Stomach (tissue), 9 donors: ENCODE measurements around the gene CLDN7. TPM values are rescaled to one million over a fixed set of nuclear protein-coding genes. Genes with fewer than 3 reads are reported as not detected.

Source experiments
- DNase-seq, 2 donors: peaks; one replicate each; pipeline versions ENCODE4 v3.0.0 to v3.0.0-alpha.2; 2013 to 2019
- H3K27ac ChIP-seq, 5 donors: fragments of 200-600 bp in 4 of 5; sonication (generic) in 4 of 5; one replicate each; pipeline ENCODE4 v1.5.1; 2013 to 2019; ENCODE audit warnings: mild to moderate bottlenecking in 1 of 5, moderate library complexity in 1 of 5
- H3K27me3 ChIP-seq, 3 donors: fragments of 200-600 bp; sonication (generic); one replicate each; pipeline ENCODE4 v1.5.1; 2017 to 2019; ENCODE audit warnings: mixed run types in 1 of 3
- H3K36me3 ChIP-seq, 4 donors: fragments of 200-600 bp; sonication (generic); 1 replicate in 3 of 4; 2 replicates in 1 of 4; pipeline ENCODE4 v1.5.1; 2016 to 2019
- H3K4me1 ChIP-seq, 4 donors: fragments of 200-600 bp; sonication (generic); one replicate each; pipeline ENCODE4 v1.5.1; 2016 to 2019
- H3K4me3 ChIP-seq, 4 donors: fragments of 200-600 bp; sonication (generic) in 3 of 4; one replicate each; pipeline ENCODE4 v1.5.1; 2016 to 2019; ENCODE audit warnings: mild to moderate bottlenecking in 1 of 4
- H3K9me3 ChIP-seq, 4 donors: fragments of 200-600 bp; sonication (generic); one replicate each; pipeline ENCODE4 v1.5.1; 2016 to 2019
- EP300 ChIP-seq: sonication (generic); formaldehyde crosslinking; IDR thresholded peaks from one replicate; pipeline ENCODE4 v1.6.1; 2017; ENCODE audit warnings: antibody characterized with exemption
- POLR2A ChIP-seq, 4 donors: fragments of 450-650 bp; IDR thresholded peaks; one replicate each; pipeline ENCODE4 v1.6.1; 2016; ENCODE audit warnings: antibody characterized with exemption in 4 of 4, control low read depth in 2 of 4, mild to moderate bottlenecking in 1 of 4, moderate library complexity in 1 of 4
- POLR2AphosphoS5 ChIP-seq, 3 donors: sonication (generic); formaldehyde crosslinking; IDR thresholded peaks; one replicate each; pipeline ENCODE4 v1.6.1; 2016; ENCODE audit warnings: antibody characterized with exemption in 3 of 3
- WGBS, 5 donors: extraction: QIAGEN DNeasy Blood & Tissue Kit in 3 of 5; methylation state at CpG; one replicate each; pipeline versions ENCODE4 v1.1.5 to v1.1.7; 2013 to 2018; 5-methylcytosine and 5-hydroxymethylcytosine counted together
- intact Hi-C: fragments of 100-400 bp; cut with DNase I; formaldehyde crosslinking; loops from one replicate; pipeline ENCODE4 v1.15.1; 2023; ENCODE audit warnings: low total_unique reads
- polyA plus RNA-seq, 3 donors: library from polyadenylated mRNA; stranded (reverse); fragments of 200-250 nt; gene quantifications; one replicate each; pipeline ENCODE4 v1.2.3, GENCODE V29; 2013
- total RNA-seq, 5 donors: library from RNA; depleted of rRNA; stranded (reverse); fragments of >200 nt; gene quantifications; one replicate each; pipeline versions ENCODE4 v1.1.0 to v1.2.3, GENCODE V29; 2014 to 2016
- TF ChIP-seq, protein P1 (sequence below), 7 experiments: fragments of 450-650 bp in 4 of 7; fragments of 200-600 bp in 3 of 7; sonication (generic) in 3 of 7; IDR thresholded peaks; one replicate each; pipeline ENCODE4 v1.5.1; 2016 to 2019; ENCODE audit warnings: antibody characterized with exemption in 7 of 7, control low read depth in 2 of 7, mild to moderate bottlenecking in 1 of 7
- donor health status: healthy with polysubstance abuse.
- donor health status: Bipolar disorder and iron deficiency.
- donor health status: healthy.

CLDN7 gene
- total and polyA plus RNA-seq, 8 donors, result 1.8 to 829 (median 13.7) TPM

GRCh38 chr17:7290685-7291084, 28.4 kb upstream of the CLDN7 start:
- peaks cover 20 to 40% (median 32%) of the 10 kb centered on the region in 4 donors for H3K4me1 ChIP-seq
- WGBS, 5 donors, result 79 to 89% (median 86%) methylated on average over 6 to 11 of the region's 11 CpGs
- no peak overlapping the region for H3K4me3 ChIP-seq
- H3K27me3 ChIP-seq, result peaks cover 0 to 79% (median 28%) of the 10 kb centered on the region in 3 donors
- H3K36me3 ChIP-seq, result peaks cover 0 to 2% (median under 1%) of the 10 kb centered on the region in 4 donors
- no peak overlapping the region for H3K27ac ChIP-seq
- intact Hi-C loops, result no loop called here
- DNase-seq, result no peak
- H3K9me3 ChIP-seq, result no peaks in the 10 kb centered on the region
- TF ChIP-seq EP300, result no peak
- no peak for TF ChIP-seq POLR2A (IDR thresholded peaks at IDR 0.05)
- TF ChIP-seq, protein P1, sequence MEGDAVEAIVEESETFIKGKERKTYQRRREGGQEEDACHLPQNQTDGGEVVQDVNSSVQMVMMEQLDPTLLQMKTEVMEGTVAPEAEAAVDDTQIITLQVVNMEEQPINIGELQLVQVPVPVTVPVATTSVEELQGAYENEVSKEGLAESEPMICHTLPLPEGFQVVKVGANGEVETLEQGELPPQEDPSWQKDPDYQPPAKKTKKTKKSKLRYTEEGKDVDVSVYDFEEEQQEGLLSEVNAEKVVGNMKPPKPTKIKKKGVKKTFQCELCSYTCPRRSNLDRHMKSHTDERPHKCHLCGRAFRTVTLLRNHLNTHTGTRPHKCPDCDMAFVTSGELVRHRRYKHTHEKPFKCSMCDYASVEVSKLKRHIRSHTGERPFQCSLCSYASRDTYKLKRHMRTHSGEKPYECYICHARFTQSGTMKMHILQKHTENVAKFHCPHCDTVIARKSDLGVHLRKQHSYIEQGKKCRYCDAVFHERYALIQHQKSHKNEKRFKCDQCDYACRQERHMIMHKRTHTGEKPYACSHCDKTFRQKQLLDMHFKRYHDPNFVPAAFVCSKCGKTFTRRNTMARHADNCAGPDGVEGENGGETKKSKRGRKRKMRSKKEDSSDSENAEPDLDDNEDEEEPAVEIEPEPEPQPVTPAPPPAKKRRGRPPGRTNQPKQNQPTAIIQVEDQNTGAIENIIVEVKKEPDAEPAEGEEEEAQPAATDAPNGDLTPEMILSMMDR (IDR thresholded peaks at IDR 0.05), result no peak
- TF ChIP-seq POLR2AphosphoS5 (IDR thresholded peaks at IDR 0.05), result no peak

DNA sequence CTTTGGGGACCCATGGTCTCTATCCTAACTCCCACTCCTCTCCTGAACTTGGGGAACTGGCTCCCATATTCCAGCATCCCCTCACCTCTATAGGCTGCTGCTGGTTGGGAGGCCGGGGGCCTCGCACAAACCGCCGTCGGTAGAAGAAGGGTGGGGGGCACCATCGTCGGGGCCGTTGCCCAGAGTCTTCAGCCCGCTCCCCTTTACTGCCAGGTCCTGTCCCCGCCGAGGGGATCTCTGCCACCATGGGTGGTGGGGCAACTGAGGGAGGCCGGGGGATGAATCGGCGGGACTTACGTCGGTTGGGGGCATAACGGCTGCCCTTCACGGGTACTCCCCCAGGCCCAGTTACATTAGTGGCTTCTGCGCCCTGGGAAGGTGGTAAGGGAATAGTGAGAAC, 27.9 kb upstream of the CLDN7 start:
- H3K27ac ChIP-seq, result no peak overlapping the region
- WGBS, 5 donors, result 92 to 94% (median 93%) methylated on average over 16 to 19 of the region's 19 CpGs

DNA sequence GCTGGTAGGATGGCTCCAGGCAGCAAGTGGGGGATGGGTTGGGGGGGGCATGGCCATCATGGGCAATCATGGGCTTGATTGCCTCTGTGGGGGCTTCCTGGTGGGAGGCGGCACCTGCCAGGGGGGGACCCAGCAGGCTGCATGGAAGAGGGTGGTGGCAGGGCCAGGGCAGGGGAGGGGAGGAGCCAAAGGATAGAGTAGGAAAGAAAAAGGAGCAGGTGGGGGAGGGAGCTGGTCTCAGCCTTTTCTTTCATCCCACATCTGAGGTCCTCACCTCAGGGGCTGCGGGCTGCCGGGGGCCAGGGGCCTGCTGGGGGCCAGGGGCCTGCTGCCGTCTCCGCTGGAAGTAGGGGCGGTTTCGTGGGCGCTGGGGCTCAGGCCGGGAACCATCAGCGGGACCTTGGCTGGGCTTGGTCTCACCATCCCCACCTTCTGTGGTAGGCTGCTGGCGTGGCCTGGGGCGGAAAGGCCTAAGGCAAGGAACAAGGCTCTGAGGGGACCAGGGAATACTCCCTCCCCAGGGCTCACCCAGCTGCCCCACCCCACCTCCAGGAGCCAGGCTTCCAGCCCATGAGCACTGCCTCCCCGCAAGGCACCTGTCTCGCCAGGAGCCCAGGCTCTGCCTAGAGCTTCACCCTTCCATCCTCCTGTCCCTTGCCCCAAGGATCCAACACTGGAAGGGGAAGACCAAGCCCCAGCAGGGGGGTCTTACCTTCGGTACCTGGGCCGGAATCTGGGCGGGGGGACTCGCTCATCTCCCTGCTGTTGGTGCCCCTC, 27.2 kb upstream of the CLDN7 start:
- WGBS, 5 donors, result 82 to 86% (median 84%) methylated on average over 16 to 18 of the region's 18 CpGs
- H3K4me1 ChIP-seq, result peaks cover 8 to 29% (median 22%) of the 10 kb centered on the region in 4 donors
- no peaks in the 10 kb centered on the region for H3K9me3 ChIP-seq
- TF ChIP-seq EP300 (no peak), POLR2AphosphoS5 (IDR thresholded peaks at IDR 0.05) (no peak), POLR2A (IDR thresholded peaks at IDR 0.05) (no peak)
- TF ChIP-seq, protein P1 (IDR thresholded peaks at IDR 0.05), result no peak
- H3K4me3 ChIP-seq, result no peak overlapping the region
- DNase-seq, result no peak
- intact Hi-C loops, result no loop called here
- H3K36me3 ChIP-seq, result peaks cover 0 to 15% (median 4%) of the 10 kb centered on the region in 4 donors
- no peak overlapping the region for H3K27ac ChIP-seq
- peaks cover 0 to 69% (median 22%) of the 10 kb centered on the region in 3 donors for H3K27me3 ChIP-seq

More for the DNA sequence above, 27.9 kb upstream of the CLDN7 start:
- peaks cover 0 to 8% (median 3%) of the 10 kb centered on the region in 4 donors for H3K36me3 ChIP-seq
- TF ChIP-seq POLR2AphosphoS5 (IDR thresholded peaks at IDR 0.05) (no peak), EP300 (no peak), POLR2A (IDR thresholded peaks at IDR 0.05) (no peak)
- TF ChIP-seq, protein P1 (IDR thresholded peaks at IDR 0.05), result no peak
- DNase-seq, result no peak
- peaks cover 15 to 34% (median 27%) of the 10 kb centered on the region in 4 donors for H3K4me1 ChIP-seq
- H3K4me3 ChIP-seq, result no peak overlapping the region
- intact Hi-C loops, result no loop called here
- H3K9me3 ChIP-seq, result no peaks in the 10 kb centered on the region
- H3K27me3 ChIP-seq, result peaks cover 0 to 73% (median 28%) of the 10 kb centered on the region in 3 donors

GRCh38 chr17:7285679-7286078, 23.4 kb upstream of the CLDN7 start:
- Histone ChIP-seq H3K36me3 (peaks cover 0 to 21% (median 4%) of the 10 kb centered on the region in 4 donors), H3K27ac (no peak overlapping the region), H3K4me3 (no peak overlapping the region), H3K4me1 (peaks cover 18 to 37% (median 30%) of the 10 kb centered on the region in 4 donors), H3K27me3 (peaks cover 0 to 63% (median 16%) of the 10 kb centered on the region in 3 donors), H3K9me3 (no peaks in the 10 kb centered on the region)
- no peak for TF ChIP-seq POLR2A (IDR thresholded peaks at IDR 0.05)
- DNase-seq, result no peak
- 76 to 94% (median 91%) methylated on average over 12 of the region's 12 CpGs for WGBS, 5 donors
- intact Hi-C loops, result no loop called here
